ENCODE data around the gene CTNNA3.
A peak's percentile ranks its signal among the peaks of the same experiment; 100 is the strongest.
"Not testable (repeated sequence)": the region's sequence is repeated elsewhere in the genome, so short reads cannot be mapped to it uniquely, and the experiment has no call there.

CTNNA3 gene

DNA sequence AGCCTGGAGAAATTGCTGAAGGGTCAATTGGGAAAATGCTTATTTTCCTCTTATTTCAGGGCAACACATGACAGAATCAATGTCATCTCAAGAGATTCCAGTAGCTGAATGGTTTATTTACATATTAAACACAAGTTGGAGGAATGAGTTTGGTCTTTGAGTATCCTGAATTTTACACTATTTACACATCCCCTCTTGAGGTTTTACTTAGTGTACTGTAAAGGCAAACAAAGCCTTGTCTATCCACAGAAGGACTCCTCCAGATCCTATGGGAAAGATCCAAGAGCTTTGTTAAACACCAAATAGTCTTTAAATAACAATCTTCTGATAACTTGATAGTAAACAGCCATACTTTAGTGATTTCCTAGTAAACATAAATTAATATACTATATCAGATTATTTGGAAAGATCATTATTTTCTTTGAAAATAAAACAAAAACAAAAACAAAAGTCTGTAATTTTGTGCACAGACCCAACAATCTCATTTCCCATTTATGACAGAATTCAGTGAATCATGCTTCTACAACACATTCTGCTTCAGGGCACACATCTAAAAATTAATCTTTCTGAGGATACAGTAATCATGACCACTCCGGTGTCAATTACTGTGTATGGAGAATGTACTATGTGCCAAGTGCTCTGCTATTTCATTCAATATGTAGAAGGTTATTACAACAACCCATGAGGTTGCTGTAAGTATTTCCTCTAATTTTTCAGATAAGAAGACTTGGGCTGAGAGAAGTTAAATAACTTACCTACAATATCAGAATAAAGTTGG is 1345.2 kb downstream of the CTNNA3 start:
- peak; percentile 59 for DNase-seq

DNA sequence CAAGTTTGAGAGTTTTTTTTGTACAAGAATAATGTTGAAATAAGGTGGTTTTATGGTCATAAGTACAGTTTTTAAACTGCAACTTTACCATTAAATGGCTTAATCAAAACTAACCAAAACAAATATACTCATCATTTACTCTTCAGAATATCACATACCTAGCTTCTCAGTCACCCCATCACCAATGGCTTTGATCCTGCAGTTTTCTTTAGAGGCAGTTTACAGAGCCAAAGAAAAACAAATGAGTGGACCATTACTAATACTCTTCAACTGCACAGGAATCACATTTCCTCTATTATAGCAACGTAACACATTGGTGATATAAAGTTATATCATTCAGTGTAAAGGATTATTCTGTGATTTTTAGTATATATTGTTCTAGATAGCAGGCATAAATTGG is 1346.3 kb downstream of the CTNNA3 start:
- peak; percentile 20 for DNase-seq

DNA sequence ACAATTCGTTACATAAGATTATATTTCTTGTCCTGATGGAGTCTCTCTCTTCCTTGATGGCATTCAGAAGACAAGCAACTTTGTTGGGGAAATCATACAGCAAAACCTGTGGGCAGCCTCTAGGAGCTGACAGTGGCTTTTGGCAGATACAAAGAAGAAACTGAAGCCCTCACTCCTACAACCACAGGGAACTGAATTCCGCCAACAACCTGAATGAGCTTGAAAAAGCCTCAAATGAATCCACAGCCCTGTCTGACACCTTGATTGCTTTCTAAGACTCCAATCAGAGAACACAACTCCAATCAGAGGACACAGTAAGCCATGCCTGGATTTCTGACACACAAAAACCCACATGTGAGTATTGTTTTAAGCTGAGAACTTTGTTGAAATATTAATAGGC is 1346.9 kb downstream of the CTNNA3 start:
- no peak for DNase-seq

DNA sequence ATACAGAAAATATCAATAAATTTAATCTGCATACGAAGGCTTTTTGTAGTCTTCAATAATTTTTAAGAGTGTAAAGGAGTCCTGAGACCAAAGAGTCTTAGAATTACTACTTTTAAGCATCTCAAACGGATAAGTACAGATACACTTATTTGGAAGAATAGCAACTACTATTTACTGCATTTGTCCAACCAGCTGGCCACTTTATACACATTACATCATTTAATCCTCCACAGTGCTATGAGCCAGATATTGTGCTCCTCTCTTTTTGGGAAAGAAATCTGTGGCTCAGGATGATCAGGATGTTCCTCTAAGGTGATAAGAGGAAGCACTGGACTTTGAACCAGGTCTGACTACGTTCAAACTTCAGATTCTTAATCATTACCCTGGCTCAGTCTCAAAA is 1358.8 kb downstream of the CTNNA3 start:
- DNase-seq: no peak

DNA sequence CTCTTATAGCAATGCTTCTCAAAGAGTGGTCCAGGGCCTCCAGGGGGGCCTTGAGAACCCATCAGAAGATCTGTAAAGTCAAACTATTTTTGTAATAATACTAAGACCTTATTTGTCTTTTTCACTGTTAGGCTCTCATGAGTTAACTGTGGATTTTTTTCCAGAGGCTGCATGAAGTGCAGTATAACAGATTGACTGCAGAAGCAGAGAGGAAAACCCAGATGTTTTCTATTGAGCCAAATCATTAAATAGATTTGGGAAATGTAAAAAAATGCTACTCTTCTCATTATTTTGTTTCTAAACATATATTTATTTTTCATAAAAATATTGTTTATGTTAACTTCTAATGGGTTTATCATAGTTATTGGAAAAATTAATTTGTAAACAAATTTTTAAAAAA is 1359.2 kb downstream of the CTNNA3 start:
- no peak for DNase-seq

DNA sequence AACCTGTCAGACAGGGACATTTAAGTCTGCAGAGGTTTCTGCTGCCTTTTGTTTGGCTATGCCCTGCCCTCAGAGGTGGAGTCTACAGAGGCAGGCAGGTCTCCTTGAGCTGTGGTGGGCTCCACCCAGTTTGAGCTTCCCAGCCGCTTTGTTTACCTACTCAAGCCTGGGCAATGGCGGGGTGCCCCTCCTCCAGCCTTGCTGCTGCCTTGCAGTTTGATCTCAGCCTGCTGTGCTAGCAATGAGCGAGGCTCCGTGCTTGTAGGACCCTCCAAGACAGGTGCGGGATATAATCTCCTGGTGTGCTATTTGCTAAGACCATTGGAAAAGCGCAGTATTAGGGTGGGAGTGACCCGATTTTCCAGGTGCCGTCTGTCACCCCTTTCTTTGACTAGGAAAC is 1360.2 kb downstream of the CTNNA3 start:
- not testable (repeated sequence) for DNase-seq

DNA sequence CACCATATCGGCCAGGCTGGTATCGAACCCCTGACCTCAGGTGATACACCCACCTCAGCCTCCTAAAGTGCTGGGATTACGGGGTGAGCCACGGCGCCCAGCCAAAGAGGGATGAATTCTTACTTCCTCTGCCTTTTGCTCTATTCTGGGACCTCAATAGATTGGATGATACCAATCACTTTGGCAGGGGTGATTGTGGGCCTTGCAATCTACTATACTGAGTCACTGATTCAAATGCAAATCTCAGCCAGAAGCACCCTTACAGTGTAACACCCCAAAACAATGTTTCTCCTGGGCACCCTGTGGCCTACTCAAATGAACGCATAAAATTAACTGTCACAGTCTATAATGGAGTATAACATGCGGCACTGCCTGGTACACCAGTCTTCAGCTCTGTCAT is 1366.8 kb downstream of the CTNNA3 start:
- no peak for DNase-seq

DNA sequence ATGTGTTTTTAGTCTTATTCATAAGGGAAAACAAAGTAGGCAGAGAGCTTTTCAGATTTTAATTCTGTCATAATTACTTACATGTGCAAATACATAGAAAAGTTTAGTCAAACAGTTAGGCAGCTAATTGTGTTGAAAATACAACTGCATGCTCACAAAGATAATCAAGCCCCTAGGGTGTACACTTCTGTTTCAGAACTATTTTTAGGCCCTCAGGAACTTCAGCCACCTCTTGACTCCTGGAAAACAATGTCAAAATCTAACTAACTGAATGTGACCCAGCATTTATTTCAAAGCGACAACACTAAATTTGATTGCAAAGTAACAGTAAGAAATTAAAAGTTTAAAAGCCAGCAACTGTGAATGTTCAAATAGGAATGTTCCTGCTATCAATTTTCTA is 1369.1 kb downstream of the CTNNA3 start:
- no peak for DNase-seq

DNA sequence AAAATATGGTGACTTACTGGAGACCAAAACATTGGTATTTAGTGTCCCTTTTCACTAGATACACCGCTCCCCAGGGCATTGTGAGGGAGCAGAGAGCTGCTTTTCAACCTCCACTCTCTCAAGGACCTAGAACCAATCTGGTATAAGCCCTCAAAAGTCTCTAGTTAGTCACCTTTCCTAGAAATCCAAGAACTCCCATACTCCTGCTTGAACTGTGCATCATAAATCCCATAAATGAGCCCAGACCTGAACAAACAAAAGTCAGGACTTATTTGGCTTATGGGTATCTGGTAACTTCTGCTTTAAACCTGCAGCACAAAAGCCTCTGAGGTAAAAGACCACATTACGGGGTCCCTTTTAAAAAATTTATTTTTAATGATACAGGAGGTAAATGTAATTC is 1373.2 kb downstream of the CTNNA3 start:
- no peak for DNase-seq

DNA sequence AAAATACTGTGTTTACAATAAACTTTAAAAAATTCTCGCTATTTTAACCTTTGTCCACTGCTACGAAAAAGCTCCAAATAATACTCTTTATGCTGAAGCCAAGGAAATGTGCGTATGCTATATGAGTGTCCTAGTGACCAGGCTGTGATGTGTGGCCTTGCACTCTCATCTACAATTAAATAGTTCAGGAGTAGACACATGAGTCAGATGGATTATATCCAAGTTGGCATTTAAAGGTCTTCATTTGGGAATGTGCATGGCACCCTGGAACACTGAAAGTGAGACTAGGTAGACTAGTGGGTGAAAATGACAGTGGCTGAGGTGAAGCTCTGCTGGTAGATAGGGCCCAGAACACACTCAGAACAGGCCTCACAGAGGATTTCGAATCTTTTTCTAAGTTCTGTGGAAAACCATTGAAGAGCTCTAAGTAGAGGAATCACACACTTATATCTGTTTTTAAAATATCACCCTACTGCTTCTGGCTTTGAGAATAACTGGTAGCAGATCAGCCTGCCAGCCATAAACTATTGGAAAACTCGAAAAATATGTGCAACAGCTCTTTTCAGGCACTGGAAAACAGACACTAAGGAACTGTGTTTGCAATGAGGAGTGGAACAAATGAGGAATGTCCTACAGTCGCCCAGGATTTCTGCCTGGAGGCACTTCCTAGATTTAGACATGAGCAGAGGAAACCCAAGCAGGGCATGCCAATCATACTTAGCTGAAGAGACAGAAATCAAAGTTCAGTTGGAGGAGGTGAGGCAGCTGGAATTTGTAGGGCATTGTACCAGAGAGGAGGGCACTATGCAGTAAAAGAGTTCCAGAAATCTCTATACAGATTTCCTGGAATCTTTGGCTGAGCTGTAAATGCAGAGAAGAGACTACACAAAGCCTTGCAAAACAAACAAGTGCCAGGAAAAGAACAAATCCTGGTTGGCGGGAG is 1374.0 kb downstream of the CTNNA3 start:
- peak; percentile 7 for DNase-seq

DNA sequence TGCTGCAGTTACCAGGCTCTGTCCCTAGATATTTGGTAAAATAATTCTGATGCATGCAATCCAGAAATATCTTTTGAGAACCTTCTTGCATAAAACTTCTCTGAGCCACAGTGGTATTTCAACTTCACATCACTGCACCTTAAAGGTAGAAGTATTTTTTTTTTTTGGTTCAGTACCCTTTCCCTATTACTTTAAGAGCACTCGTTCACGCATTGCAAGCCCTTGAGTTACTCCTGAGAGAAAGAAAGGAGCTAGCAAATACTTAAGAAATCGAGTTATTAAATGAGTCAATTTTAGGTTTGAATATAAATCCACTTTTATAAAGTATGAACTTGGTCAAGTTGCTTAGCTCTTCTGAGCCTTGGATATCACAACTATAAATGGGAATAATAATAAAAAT is 1377.2 kb downstream of the CTNNA3 start:
- no peak for DNase-seq

DNA sequence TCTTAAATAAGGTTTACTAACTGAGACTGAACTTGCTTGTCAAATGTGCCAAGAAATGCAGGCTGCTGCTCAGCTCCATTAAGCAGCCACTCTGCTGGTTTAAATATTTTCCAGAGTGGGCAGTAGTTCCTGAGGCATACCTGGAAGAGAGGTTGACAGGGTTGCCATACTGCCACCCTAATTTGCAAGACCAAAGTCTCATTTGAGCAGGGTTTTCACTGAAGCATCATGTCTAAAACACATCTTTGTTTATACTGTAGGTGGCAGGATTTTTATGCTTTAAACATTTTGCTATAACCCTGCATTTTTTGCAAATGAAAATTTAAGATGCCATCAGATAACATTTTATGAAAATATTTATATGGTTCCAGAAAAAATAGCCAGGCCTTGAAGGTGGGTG is 1388.2 kb downstream of the CTNNA3 start:
- peak; percentile 24 for DNase-seq

DNA sequence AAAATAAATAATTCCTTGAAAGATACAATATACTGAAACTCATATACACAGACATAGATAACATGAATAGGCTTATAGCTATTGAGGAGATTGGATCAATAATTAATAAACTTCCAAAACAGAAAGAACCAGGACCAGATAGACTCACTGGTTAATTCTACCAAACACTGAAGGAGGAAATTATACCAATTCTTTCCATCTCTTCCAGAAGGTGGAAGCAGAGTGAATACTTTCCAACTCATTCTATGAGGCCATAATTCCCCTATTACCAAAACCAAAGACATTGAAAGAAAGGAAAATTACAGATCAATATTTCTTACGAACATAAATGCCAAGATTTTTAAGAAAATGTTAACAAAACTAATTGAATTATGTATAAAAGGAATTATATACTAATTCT is 1394.9 kb downstream of the CTNNA3 start:
- DNase-seq: no peak

DNA sequence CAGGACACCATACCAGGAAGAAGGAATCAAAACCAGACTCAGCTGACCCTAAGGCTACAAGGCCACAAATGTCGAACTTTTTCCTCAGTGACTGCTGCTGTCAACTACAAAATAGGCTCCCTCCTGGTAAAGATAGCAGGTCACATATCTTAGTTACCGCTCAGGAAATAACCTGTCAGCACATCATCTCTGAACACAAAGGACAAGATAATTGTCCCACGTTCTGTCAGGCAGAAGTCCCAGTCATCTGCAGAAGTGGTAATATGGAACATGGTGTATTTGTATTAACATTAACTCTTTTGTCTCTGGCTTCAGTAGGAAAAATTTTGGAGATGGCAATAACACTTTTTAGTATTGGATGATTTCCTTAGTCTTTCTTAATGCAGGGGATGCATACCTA is 1400.4 kb downstream of the CTNNA3 start:
- no peak for DNase-seq

DNA sequence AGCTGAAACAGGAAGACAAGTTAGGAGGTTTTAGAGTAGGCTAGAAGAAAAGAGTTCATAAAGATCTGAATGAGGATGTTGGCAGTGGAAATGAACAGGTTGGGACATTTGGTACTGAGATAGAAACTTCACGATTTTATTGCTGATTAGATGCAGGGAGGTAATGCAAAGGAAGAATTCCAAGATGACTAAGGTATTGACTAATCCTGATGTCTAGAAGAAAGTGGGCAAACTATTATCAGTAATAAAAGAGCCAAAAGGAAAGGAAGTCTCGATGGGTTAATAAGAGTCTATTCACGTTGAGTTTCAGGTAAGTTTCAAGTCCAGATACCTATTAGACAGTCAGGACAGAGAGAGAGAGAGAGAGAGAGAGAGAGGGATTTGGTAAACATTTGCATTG is 1401.5 kb downstream of the CTNNA3 start:
- DNase-seq: no peak

DNA sequence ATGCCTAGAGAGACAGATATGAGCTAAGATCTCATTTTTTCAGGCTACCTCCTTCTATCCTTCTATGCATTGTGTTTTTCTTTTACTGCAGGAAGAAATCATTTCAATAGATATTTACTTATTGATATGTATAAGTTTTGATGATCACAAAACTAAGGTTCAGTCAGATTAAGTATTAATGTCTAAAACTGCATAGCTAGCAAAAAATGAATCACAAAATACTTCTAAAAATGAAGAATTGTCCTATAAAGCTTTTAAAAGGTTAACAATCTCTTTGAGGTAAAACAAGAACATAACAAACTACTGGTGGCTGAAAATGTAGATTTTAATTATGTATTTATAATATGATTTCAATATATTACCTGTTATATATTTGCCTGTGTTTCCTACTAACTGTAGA is 1403.1 kb downstream of the CTNNA3 start:
- DNase-seq: no peak

DNA sequence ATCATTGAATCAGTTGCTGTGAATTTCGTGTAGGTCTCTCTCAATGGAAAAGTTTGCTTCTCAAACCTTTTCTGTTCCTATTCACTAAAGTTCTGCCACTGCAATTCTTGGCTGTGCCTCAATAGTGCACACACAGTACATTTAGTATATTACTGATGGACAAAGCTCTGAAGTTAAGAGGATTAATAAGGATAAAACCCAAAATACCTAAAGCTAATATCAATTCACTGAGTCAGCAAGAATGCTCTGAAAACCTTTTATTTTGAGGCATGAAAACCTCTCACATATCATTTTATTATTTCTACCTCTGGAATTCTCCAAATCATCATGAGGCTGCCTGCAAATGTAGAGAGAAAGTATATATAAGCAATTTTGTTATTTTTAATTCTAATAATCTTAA is 1403.5 kb downstream of the CTNNA3 start:
- DNase-seq: no peak

DNA sequence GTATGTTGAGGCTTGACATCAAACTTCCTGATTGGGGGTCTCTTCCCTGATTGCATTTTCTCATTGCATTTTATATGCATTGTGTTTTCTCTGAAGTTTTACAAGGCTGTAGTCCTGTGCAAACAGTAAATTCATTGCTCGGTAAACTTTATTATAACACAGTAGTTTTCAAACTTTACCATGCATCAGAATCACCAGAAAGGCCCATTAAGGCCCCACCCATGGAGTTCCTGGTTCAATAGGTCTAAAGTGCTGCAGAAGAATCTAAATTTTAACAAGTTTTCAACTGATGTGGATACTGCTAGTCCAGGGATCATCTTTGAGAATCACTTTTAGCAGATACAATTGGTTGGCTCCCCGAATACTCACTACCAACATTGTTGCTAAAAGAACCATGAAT is 1404.9 kb downstream of the CTNNA3 start:
- no peak for DNase-seq

DNA sequence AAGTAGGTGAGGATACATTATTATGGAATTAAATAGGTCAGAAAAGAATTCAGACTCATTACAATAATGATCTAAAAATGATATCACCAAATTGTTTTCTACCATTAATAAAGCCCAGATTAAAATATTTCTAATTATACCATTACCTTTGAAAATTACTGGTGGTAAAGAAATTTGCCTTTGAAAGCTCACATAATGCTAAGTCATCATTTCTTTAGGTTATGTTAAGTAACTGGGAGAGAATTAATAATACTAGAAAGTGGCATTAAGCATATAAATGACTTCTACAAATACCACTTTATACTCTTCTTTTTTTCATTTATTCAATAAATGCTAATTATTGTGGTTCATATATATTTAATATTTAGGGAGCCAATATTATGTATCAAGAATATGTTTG is 1411.4 kb downstream of the CTNNA3 start:
- DNase-seq: no peak

DNA sequence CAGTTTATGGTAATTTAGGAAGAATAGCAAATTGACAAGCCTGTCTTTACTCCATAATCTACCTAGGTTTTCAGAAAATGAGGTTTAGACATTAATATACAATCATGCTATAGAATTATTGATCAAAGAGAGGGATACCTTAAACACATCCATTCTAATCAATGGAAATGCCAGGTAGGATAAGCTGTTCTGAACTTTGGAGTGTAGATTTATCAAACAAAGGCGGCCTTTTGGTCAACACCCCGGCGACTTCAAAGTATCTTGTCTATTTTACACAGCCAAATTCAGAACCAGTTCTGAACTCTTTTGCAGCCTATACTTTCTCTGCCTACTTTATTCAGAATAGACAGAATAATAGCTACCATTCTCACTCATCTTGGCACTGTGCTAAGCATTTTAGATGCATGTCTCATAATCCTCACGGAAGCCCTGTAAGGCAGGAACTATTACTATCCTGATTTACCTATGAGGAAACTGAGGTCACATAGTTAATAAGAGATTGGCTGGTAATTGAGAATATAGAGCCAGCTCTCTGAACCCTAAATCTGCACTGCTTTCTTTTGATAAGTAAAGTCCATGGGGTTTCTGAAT is 1412.0 kb downstream of the CTNNA3 start:
- DNase-seq: no peak

DNA sequence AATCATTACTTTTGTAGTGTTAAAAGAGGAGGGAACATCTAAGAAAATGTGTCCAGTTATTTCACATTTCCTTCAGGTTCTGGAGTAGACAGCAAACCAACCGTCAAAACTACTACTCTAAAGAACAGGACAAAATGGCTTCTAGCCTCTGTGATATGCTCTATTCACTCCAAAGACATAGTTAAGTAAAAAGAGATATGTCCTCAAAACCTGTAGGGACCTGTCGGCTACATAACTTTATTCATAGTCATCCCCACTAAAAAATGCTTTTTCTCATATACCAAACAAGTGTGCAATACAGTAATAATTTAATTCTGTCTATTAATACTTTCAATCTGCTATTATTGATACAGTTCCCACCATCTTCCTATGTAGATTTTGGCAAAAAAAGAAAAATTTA is 1412.9 kb downstream of the CTNNA3 start:
- DNase-seq: no peak

DNA sequence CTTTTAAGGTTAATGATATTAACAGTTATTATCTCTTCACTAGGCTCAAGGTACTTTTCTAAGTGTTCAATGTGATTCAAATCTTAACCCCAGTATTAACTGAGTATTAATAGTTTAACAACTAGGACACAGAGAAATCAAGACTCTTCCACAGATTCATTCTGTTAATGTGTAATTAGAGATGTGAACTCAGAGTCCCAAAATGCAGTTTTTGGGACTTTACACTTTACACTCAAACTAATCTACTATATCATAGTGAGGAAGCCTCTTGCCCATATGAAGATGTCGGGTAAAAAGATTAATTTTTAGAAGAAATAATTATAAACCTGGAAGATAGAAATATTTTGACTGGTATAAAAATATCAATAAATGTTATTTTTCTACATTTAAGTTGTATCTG is 1414.7 kb downstream of the CTNNA3 start:
- DNase-seq: no peak

DNA sequence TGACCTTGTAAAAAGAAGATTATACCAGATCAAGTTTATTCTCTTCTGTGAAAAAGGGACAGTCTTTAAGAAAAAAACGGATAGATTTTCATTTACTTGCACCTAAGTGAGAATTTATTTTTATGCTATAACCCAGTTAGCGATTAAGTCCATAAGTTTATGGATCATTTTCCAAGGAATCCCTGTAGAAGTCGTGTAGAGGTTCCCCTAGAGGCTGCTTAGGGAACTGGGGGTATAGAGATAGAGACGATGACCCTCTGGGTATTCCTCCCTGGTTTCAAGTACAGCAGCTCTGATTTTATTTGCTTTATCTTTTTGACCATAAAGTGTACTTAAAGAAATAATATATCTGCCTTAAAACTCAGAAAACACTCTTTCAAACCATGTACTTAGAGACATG is 1418.5 kb downstream of the CTNNA3 start:
- peak; percentile 6 for DNase-seq

DNA sequence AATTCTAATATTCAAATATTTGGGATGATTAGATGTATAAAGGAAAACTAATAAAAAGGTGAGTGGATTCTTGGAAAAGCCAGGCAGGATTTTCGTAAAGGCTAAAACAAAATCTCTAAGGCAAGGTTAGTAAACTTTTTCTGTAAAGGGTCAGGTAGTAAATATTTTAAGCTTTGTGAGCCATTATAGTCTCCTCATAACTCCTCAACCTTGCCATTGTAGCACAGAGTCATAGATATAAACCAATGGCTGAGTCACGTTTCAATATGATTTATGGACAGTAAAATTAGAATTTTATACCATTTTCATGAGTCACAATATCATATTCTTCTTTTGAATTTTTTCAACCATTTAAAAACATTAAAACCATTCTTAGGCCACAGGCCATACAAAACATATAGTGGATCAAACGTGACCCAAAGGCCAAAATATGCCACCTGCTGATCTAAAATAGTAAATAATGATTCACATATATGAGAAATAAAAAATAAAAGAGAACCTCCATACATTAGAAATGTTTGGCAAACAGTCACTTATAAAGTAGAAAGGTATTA is 1422.0 kb downstream of the CTNNA3 start:
- no peak for DNase-seq
